Fibroblast of skin of scalp (primary cell): ENCODE results near the gene ZNF286A.
"Not testable (repeated sequence)": the region's sequence is repeated elsewhere in the genome, so short reads cannot be mapped to it uniquely, and the experiment has no call there.

Experiments
- DNase-seq: peaks from one replicate; pipeline ENCODE4 v3.0.0-alpha.2; 2013

The ZNF286A gene

GRCh38 chr17:15699937-15700336, 385 bp downstream of the ZNF286A start:
- not testable (repeated sequence) for DNase-seq

- DNase-seq = not testable (repeated sequence)
These were observed 4.7 kb downstream of the ZNF286A start for GRCh38 chr17:15704239-15704638.

- not testable (repeated sequence) for DNase-seq
These were observed 5.3 kb downstream of the ZNF286A start for GRCh38 chr17:15704813-15705212.

- not testable (repeated sequence) for DNase-seq
These were observed 9.3 kb downstream of the ZNF286A start for GRCh38 chr17:15708879-15709278.

GRCh38 chr17:15716601-15717563, 17.3 kb downstream of the ZNF286A start:
- not testable (repeated sequence) for DNase-seq

- DNase-seq = not testable (repeated sequence)
These were observed 31.0 kb downstream of the ZNF286A start for GRCh38 chr17:15730535-15730934.

- not testable (repeated sequence) for DNase-seq
These were observed 32.3 kb downstream of the ZNF286A start, which contains the start of gene TBC1D26 for GRCh38 chr17:15731900-15732299. Gene TBC1D26 (plus strand): TSS chr17:15732283. CDS start chr17:15735349, 3,066 bp downstream.

GRCh38 chr17:15733174-15733789, 33.7 kb downstream of the ZNF286A start:
- DNase-seq = not testable (repeated sequence)

GRCh38 chr17:15736578-15736977, 37.0 kb downstream of the ZNF286A start:
- DNase-seq = not testable (repeated sequence)

GRCh38 chr17:15738066-15738465, 38.5 kb downstream of the ZNF286A start:
- no peak for DNase-seq

- DNase-seq = not testable (repeated sequence)
These were observed 39.7 kb downstream of the ZNF286A start for GRCh38 chr17:15739259-15739658.

- DNase-seq = not testable (repeated sequence)
These were observed 40.5 kb downstream of the ZNF286A start for GRCh38 chr17:15740041-15740440.

GRCh38 chr17:15740570-15741120, 41.1 kb downstream of the ZNF286A start:
- DNase-seq = no peak

- no peak for DNase-seq
These were observed 42.1 kb downstream of the ZNF286A start for GRCh38 chr17:15741624-15742023.

- no peak for DNase-seq
These were observed 42.7 kb downstream of the ZNF286A start for GRCh38 chr17:15742051-15742795.

GRCh38 chr17:15742921-15743320, 43.4 kb downstream of the ZNF286A start:
- no peak for DNase-seq

GRCh38 chr17:15744074-15744676, 44.6 kb downstream of the ZNF286A start:
- no peak for DNase-seq

GRCh38 chr17:15744885-15745284, 45.3 kb downstream of the ZNF286A start:
- DNase-seq = peak; percentile 19

GRCh38 chr17:15749403-15749802, 49.9 kb downstream of the ZNF286A start:
- DNase-seq = not testable (repeated sequence)

GRCh38 chr17:15768865-15769533, 69.4 kb downstream of the ZNF286A start:
- DNase-seq = not testable (repeated sequence)
